ENCODE measurements around the gene BICRA.
"Not testable (repeated sequence)": the region's sequence is repeated elsewhere in the genome, so short reads cannot be mapped to it uniquely, and the experiment has no call there.

Gene BICRA

GRCh38 chr19:47631681-47632446 lies 22.9 kb downstream of the BICRA start:
- Mint-ChIP-seq H3K9me3 (no peaks in the 10 kb centered on the region), H3K4me1 (peaks cover 25 to 56% of the 10 kb centered on the region in 2 donors), H3K36me3 (peaks cover 15 to 17% of the 10 kb centered on the region in 2 donors), H3K27me3 (no peaks in the 10 kb centered on the region), H3K4me3 (no peak overlapping the region), H3K27ac (no peak overlapping the region)
- DNase-seq, result no peak
- ATAC-seq (replicated peaks), result no peak

DNA sequence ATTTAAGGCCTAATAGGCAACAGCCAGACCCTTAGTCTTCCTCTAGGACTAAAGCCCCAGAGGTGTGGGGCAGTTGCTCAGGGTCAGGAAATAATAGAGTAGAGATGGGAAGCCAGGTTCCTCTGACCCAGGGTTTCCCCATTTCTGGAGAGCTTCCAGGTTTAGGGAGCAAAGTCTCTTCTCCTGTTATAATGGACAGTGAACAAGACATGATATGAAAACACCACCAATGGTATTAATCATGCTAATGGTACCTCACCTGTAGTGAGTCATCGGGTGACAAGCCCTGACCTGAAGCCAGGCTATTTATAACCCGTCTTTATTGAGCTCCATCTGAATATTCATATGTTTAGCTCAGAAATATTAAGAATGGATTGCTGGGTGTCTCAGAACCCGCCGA lies 24.6 kb downstream of the BICRA start:
- Mint-ChIP-seq H3K27ac (no peak overlapping the region), H3K4me1 (peaks cover 16 to 41% of the 10 kb centered on the region in 2 donors), H3K27me3 (no peaks in the 10 kb centered on the region)

DNA sequence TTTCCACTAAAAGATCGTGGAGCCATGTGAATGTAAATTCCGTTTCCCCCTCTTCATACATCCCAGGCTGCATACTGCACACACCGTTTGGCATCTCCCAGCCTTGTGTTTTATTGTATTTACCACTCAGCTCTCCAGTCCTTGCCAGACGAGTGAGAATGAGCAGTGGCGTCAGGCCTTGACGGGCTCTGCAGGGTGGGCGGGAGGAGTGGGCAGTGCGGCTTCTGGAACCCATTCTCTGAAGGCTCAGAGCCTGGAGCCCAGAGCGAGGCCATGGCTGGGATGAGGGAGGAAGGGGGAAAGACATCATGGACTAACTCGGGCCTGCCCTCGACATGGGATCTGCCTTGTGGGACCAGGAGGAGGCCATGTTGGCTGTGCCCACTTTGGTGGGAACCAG lies 25.1 kb downstream of the BICRA start:
- Mint-ChIP-seq H3K4me1 (peaks cover 16 to 37% of the 10 kb centered on the region in 2 donors), H3K27ac (no peak overlapping the region), H3K36me3 (peaks cover 25 to 30% of the 10 kb centered on the region in 2 donors)

More for the DNA sequence above, 24.6 kb downstream of the BICRA start:
- Mint-ChIP-seq H3K4me3 (no peak overlapping the region), H3K36me3 (peaks cover 25 to 29% of the 10 kb centered on the region in 2 donors), H3K9me3 (no peaks in the 10 kb centered on the region)
- DNase-seq (no peak), ATAC-seq (replicated peaks) (no peak)

DNA sequence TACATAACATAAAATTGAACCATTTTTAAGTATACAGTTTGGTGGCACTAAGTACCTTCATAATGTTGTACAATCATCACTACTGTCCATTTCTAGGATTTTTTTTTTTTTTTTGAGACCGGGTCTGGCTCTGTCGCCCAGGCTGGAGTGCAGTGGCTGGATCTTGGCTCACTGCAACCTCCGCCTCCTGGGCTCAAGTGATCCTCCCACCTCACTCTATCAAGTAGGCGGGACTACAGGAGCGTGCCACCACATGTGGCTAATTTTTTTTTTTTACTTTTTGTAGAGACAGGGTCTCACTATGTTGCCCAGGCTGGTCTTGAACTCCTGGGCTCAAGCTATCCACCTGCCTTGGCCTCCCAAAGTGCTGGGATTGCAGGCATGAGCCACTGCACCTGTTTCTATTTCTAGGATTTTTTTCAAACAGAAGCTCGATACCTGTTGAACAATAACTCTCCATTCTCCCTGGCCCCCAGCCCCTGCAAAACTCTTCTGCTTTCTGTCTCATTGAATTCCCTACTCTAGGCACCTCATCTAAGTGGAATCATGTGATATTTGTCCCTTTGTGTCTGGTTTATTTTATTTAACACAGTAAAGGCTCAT lies 26.3 kb downstream of the BICRA start:
- not testable (repeated sequence) for H3K27me3 Mint-ChIP-seq; H3K4me3 Mint-ChIP-seq; ATAC-seq (replicated peaks); DNase-seq; H3K27ac Mint-ChIP-seq; H3K9me3 Mint-ChIP-seq
- Mint-ChIP-seq H3K4me1 (peaks cover 16 to 37% of the 10 kb centered on the region in 2 donors), H3K36me3 (peaks cover 25 to 30% of the 10 kb centered on the region in 2 donors)

More for the DNA sequence above, 25.1 kb downstream of the BICRA start:
- DNase-seq, result no peak
- Mint-ChIP-seq H3K27me3 (no peaks in the 10 kb centered on the region), H3K9me3 (no peaks in the 10 kb centered on the region), H3K4me3 (no peak overlapping the region)
- no peak for ATAC-seq (replicated peaks)

DNA sequence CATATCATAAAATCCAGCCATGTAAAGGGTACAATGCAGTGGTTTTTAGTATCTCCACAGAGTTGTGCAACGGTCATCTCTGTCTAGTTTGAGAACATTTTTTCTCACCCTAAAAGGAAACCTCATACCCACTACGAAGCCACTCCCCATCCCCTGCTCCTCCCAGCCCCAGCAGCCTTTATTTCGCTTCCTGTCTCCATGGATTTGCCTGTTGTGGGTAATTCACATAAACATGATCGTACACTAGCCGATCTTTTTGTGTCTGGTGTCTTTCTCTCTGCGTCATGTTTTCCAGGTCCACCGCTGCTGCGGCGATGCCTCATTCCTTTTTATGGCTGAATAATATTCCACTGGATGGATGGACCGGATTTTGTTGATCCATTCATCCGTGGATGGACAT lies 28.6 kb downstream of the BICRA start:
- Mint-ChIP-seq H3K9me3 (no peaks in the 10 kb centered on the region), H3K27ac (no peak overlapping the region)
- no peak for ATAC-seq (replicated peaks)

GRCh38 chr19:47641891-47642485 lies 33.1 kb downstream of the BICRA start:
- peaks cover 0 to 2% of the 10 kb centered on the region in 2 donors for H3K9me3 Mint-ChIP-seq
- ATAC-seq (replicated peaks) (no peak), DNase-seq (no peak)
- peak overlapping the region; percentile 20 for H3K27ac Mint-ChIP-seq
- H3K4me1 Mint-ChIP-seq, result peaks cover 19 to 40% of the 10 kb centered on the region in 2 donors
- H3K27me3 Mint-ChIP-seq, result no peaks in the 10 kb centered on the region
- peaks cover 28 to 41% of the 10 kb centered on the region in 2 donors for H3K36me3 Mint-ChIP-seq
- no peak overlapping the region for H3K4me3 Mint-ChIP-seq

More for the DNA sequence above, 28.6 kb downstream of the BICRA start:
- DNase-seq, result no peak
- Mint-ChIP-seq H3K27me3 (no peaks in the 10 kb centered on the region), H3K36me3 (peaks cover 18 to 19% of the 10 kb centered on the region in 2 donors), H3K4me3 (no peak overlapping the region), H3K4me1 (peaks cover 12 to 35% of the 10 kb centered on the region in 2 donors)

DNA sequence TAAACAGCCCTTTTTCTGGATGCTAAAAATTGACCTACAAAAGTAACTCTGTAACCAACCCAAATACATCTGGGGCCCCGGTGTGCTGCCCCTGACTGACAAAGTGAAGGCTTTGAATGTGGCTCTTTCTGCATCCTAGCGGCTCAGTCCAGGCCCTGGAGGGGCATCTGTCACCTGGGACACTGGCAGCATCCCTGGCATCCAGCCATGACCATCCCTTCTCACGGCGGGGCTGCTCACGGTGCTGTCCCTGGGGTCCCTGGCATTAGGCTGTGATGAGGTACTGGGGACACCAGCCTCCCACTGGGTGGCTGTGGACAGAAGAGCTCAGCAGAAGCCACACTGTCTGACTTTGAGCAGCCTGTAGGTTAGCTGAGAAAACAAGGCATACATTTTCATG lies 34.3 kb downstream of the BICRA start:
- no peak overlapping the region for H3K4me3 Mint-ChIP-seq
- DNase-seq (no peak), ATAC-seq (replicated peaks) (no peak)
- H3K27ac Mint-ChIP-seq, result no peak overlapping the region
- peaks cover 25 to 45% of the 10 kb centered on the region in 2 donors for H3K36me3 Mint-ChIP-seq
- peaks cover 0 to 5% of the 10 kb centered on the region in 2 donors for H3K9me3 Mint-ChIP-seq
- no peaks in the 10 kb centered on the region for H3K27me3 Mint-ChIP-seq
- H3K4me1 Mint-ChIP-seq, result peaks cover 24 to 50% of the 10 kb centered on the region in 2 donors

- ATAC-seq (replicated peaks), result no peak
- Mint-ChIP-seq H3K4me3 (no peak overlapping the region), H3K4me1 (peaks cover 26 to 54% of the 10 kb centered on the region in 2 donors), H3K27ac (no peak overlapping the region), H3K36me3 (peaks cover 22 to 43% of the 10 kb centered on the region in 2 donors), H3K27me3 (no peaks in the 10 kb centered on the region), H3K9me3 (peaks cover 0 to 5% of the 10 kb centered on the region in 2 donors)
- no peak for DNase-seq
Measured at GRCh38 chr19:47644199-47644598, 35.3 kb downstream of the BICRA start.

DNA sequence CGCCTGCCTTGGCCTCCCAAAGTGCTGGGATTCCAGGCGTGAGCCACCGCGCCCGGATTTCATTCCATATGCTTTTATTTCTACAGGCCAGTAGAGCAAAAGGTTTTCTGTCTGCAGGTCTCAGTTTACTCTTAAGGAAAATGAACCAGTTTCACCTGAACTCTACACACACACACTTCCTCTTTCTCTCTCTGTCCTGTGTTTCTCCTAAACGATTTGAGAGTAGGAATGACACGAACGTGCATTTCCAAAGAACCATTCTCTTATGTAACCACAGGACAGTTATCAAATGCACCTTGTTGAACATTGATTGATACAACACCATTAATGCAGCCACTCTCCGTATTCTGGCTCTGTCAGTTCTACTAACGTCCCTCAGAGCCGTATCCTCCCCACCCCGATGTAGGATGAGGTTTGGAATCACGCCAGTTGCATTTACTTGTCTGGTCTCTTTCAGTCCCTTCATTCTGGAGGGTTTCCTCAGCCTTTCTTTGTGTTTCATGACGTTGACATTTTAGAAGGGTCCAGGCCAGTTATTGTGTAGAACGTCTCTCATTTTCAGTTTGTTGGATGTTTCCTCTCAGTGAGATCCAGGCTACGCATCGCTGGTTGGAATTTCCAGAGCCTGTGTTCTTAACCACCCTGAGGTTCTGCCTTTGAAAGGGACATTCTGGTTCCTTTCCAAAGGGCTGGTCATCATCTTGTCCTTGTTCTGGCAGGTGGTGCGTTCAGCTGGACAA lies 36.0 kb downstream of the BICRA start:
- peaks cover 25 to 48% of the 10 kb centered on the region in 2 donors for H3K36me3 Mint-ChIP-seq
- no peak for DNase-seq
- H3K9me3 Mint-ChIP-seq, result peaks cover 0 to 5% of the 10 kb centered on the region in 2 donors
- no peaks in the 10 kb centered on the region for H3K27me3 Mint-ChIP-seq
- no peak overlapping the region for H3K4me3 Mint-ChIP-seq
- peak overlapping the region; percentile 37 for H3K27ac Mint-ChIP-seq
- no peak for ATAC-seq (replicated peaks)
- H3K4me1 Mint-ChIP-seq, result peaks cover 26 to 52% of the 10 kb centered on the region in 2 donors

DNA sequence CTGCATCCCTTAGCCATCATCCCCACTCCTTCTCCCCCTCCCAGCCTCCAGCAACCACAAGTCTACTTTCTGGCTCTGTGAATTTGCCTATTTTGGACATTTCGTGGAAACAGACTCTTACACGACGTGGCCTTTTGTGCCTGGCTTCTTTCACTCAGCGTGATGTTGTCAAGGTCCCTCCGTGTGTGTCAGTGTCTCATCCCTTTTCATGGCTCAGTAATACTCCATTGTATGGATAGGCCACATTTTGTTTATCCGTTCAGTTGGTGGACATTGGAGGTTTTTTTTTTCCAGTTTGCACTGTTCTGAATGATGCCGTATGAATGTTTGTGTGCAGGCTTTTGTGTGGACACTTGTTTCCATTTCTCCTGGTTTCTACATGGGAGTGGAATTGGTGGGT lies 38.0 kb downstream of the BICRA start:
- H3K27ac Mint-ChIP-seq, result peak overlapping the region; percentile 3
- no peak overlapping the region for H3K4me3 Mint-ChIP-seq
- H3K27me3 Mint-ChIP-seq, result no peaks in the 10 kb centered on the region
- H3K4me1 Mint-ChIP-seq, result peaks cover 33 to 45% of the 10 kb centered on the region in 2 donors
- no peak for ATAC-seq (replicated peaks)
- peaks cover 28 to 66% of the 10 kb centered on the region in 2 donors for H3K36me3 Mint-ChIP-seq
- DNase-seq, result no peak
- H3K9me3 Mint-ChIP-seq, result peaks cover 0 to 5% of the 10 kb centered on the region in 2 donors

GRCh38 chr19:47649588-47649987 lies 40.7 kb downstream of the BICRA start:
- Mint-ChIP-seq H3K4me3 (no peak overlapping the region), H3K4me1 (peaks cover 32 to 37% of the 10 kb centered on the region in 2 donors), H3K27ac (no peak overlapping the region), H3K36me3 (peaks cover 37 to 79% of the 10 kb centered on the region in 2 donors), H3K9me3 (peaks cover 0 to 5% of the 10 kb centered on the region in 2 donors), H3K27me3 (no peaks in the 10 kb centered on the region)
- DNase-seq (no peak), ATAC-seq (replicated peaks) (no peak)

DNA sequence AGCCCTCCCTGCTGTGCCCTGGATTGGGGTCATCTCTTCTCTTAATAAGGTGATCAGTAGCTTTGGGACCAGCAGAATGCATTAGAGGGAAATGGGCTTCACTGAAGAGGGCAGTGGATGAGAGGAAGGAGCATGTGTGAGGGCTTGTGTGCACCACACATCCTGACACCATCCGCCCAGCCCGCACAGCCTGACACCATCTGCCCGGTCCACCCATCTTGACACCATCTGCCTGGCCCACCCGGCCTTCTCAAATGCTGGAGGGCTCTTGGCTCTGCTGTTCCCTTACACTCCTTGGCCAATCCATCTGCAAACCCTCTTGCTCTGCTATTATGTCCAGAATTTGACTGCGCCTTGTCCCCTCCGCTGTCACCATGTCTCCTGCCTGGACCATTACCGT lies 41.8 kb downstream of the BICRA start:
- Mint-ChIP-seq H3K27me3 (no peaks in the 10 kb centered on the region), H3K27ac (no peak overlapping the region), H3K4me3 (no peak overlapping the region), H3K4me1 (peaks cover 21 to 26% of the 10 kb centered on the region in 2 donors), H3K9me3 (peaks cover 0 to 5% of the 10 kb centered on the region in 2 donors), H3K36me3 (peaks cover 34 to 69% of the 10 kb centered on the region in 2 donors)
- no peak for ATAC-seq (replicated peaks)
- no peak for DNase-seq

GRCh38 chr19:47651132-47651531 lies 42.2 kb downstream of the BICRA start:
- Mint-ChIP-seq H3K4me3 (no peak overlapping the region), H3K27me3 (no peaks in the 10 kb centered on the region), H3K36me3 (peaks cover 34 to 64% of the 10 kb centered on the region in 2 donors), H3K27ac (no peak overlapping the region), H3K4me1 (peaks cover 21% of the 10 kb centered on the region in 2 donors), H3K9me3 (peaks cover 0 to 5% of the 10 kb centered on the region in 2 donors)
- ATAC-seq (replicated peaks) (no peak), DNase-seq (no peak)

GRCh38 chr19:47651691-47652090 lies 42.8 kb downstream of the BICRA start:
- Mint-ChIP-seq H3K4me3 (no peak overlapping the region), H3K27me3 (no peaks in the 10 kb centered on the region), H3K4me1 (peaks cover 17 to 21% of the 10 kb centered on the region in 2 donors), H3K9me3 (peaks cover 0 to 5% of the 10 kb centered on the region in 2 donors), H3K36me3 (peaks cover 33 to 60% of the 10 kb centered on the region in 2 donors), H3K27ac (no peak overlapping the region)
- ATAC-seq (replicated peaks), result no peak
- no peak for DNase-seq

Data from stimulated activated naive B cell treated with anti-CD40 and anti-IgM and Interleukin-4, amounts not matched to agents 10 μg/mL and 1 μg/mL and 100 μg/mL, for 72 hours (primary cell).